HCT116 (cell line): ENCODE measurements around the gene DENND4A. TPM values are rescaled to one million over a fixed set of nuclear protein-coding genes. Genes with fewer than 3 reads are reported as not detected.

ENCODE experiments used
- ATAC-seq: fragments of 200-7000 bp; cut with Tn5 transposase; 2 replicates; pipeline ENCODE4 v1.9.1; 2020; ENCODE audit warnings: mild to moderate bottlenecking, moderate library complexity
- BruUV-seq: library from RNA; stranded (reverse); fragments of 400-500 nt; replicated peaks from 2 replicates; lab custom pipeline; 2021; lab: Mats Ljungman, UMichigan
- CTCF ChIA-PET: fragments of 300-600 bp; sonication (Branson Sonifier 250); formaldehyde crosslinking; loops from one replicate; lab custom pipeline; 2021; ENCODE audit warnings: antibody characterized with exemption; lab: Charles Lee
- POLR2A ChIA-PET: fragments of 300-600, 350-600 bp; sonication (Branson Sonifier 250); formaldehyde crosslinking; loops from one replicate; lab custom pipeline; 2021; ENCODE audit warnings: antibody characterized with exemption; lab: Charles Lee
- RAD21 ChIA-PET, 2 experiments: fragments of 300-600 bp; sonication (Branson Sonifier 250); formaldehyde crosslinking; loops; one replicate each; lab custom pipeline; 2023; ENCODE audit warnings: low total read pairs in 2 of 2; ENCODE audit not compliant: uncharacterized antibody in 2 of 2, unreplicated experiment in 2 of 2, low non-redundant PET in 1 of 2; lab: Charles Lee
- DNase-seq: peaks from one replicate; pipeline ENCODE4 v3.0.0-alpha.2; 2010; ENCODE audit warnings: low read depth, low spot score
- H2AFZ ChIP-seq: fragments of 200-600 bp; shearing (Covaris generic), sonication (generic); 2 replicates; pipeline ENCODE4 v1.6.1; 2017; ENCODE audit warnings: low read depth, mixed run types, mixed read lengths, antibody characterized with exemption, low read length; ENCODE audit not compliant: poor library complexity, severe bottlenecking
- H3K27ac ChIP-seq: 2 replicates; pipeline ENCODE4 v1.5.1; 2012; ENCODE audit warnings: low read depth, low read length
- H3K27me3 ChIP-seq: fragments of 200-600 bp; sonication (generic); 2 replicates; pipeline ENCODE4 v1.6.1; 2016; ENCODE audit warnings: mixed run types, low read length, mixed read lengths; ENCODE audit not compliant: insufficient read depth
- H3K36me3 ChIP-seq, 2 experiments: fragments of 200-500 bp in 1 of 2; fragments of 200-600 bp in 1 of 2; sonication (Bioruptor generic) in 1 of 2; sonication (generic) in 1 of 2; 2 replicates each; pipeline versions ENCODE4 v1.5.1 to v1.6.1; 2014 to 2016; ENCODE audit warnings: low read length in 2 of 2, inconsistent platforms in 1 of 2, mixed read lengths in 1 of 2, mixed run types in 1 of 2; ENCODE audit not compliant: insufficient read depth in 2 of 2, control insufficient read depth in 1 of 2
- H3K4me1 ChIP-seq, 2 experiments: fragments of 200-600 bp in 1 of 2; sonication (generic) in 1 of 2; 2 replicates each; pipeline versions ENCODE4 v1.5.1 to v1.6.1; 2012 to 2017; ENCODE audit warnings: low read length in 2 of 2, inconsistent platforms in 1 of 2, mild to moderate bottlenecking in 1 of 2, mixed read lengths in 1 of 2, mixed run types in 1 of 2, moderate library complexity in 1 of 2; ENCODE audit not compliant: insufficient read depth in 2 of 2, control insufficient read depth in 1 of 2
- H3K4me2 ChIP-seq: fragments of 200-600 bp; sonication (generic); 2 replicates; pipeline ENCODE4 v1.6.1; 2017; ENCODE audit warnings: mixed run types, low read length, mixed read lengths
- H3K4me3 ChIP-seq, 2 experiments: fragments of 200-600 bp in 1 of 2; sonication (generic) in 1 of 2; replicated peaks in 1 of 2; 2 replicates each; pipeline ENCODE4 v1.5.1; 2011 to 2016; ENCODE audit warnings: low read length in 2 of 2, control low read depth in 1 of 2, low read depth in 1 of 2, mild to moderate bottlenecking in 1 of 2, mixed read lengths in 1 of 2, mixed run types in 1 of 2
- H3K79me2 ChIP-seq: fragments of 200-600 bp; sonication (generic); 2 replicates; pipeline ENCODE4 v1.6.1; 2017; ENCODE audit warnings: mild to moderate bottlenecking, mixed run types, low read length, moderate library complexity, mixed read lengths; ENCODE audit not compliant: insufficient read depth
- H3K9ac ChIP-seq: fragments of 200-600 bp; sonication (generic); 2 replicates; pipeline ENCODE4 v1.6.1; 2016; ENCODE audit warnings: low read length, mixed read lengths
- H3K9me2 ChIP-seq: fragments of 200-600 bp; sonication (generic), shearing (Covaris generic); 2 replicates; pipeline ENCODE4 v1.6.1; 2017; ENCODE audit warnings: mixed run types, mild to moderate bottlenecking, moderate library complexity; ENCODE audit not compliant: insufficient read depth
- H3K9me3 ChIP-seq, 2 experiments: fragments of 200-500 bp in 1 of 2; fragments of 200-600 bp in 1 of 2; sonication (Bioruptor generic) in 1 of 2; sonication (generic) in 1 of 2; 2 replicates each; pipeline ENCODE4 v1.6.1; 2014 to 2017; ENCODE audit warnings: low read length in 2 of 2, mixed read lengths in 2 of 2, inconsistent platforms in 1 of 2, low read depth in 1 of 2, mild to moderate bottlenecking in 1 of 2, mixed run types in 1 of 2, moderate library complexity in 1 of 2; ENCODE audit not compliant: control insufficient read depth in 1 of 2, insufficient read depth in 1 of 2
- H4K20me1 ChIP-seq: fragments of 200-600 bp; sonication (generic), shearing (Covaris generic); 2 replicates; pipeline ENCODE4 v1.6.1; 2017; ENCODE audit warnings: mixed run types, mild to moderate bottlenecking, moderate library complexity; ENCODE audit not compliant: insufficient read depth
- CEBPB ChIP-seq: IDR thresholded peaks from 2 replicates; pipeline ENCODE4 v1.6.1; 2012; ENCODE audit warnings: low read depth
- CTCF ChIP-seq, 3 experiments: fragments of 200-600 bp in 1 of 3; sonication (generic) in 1 of 3; IDR thresholded peaks in 2 of 3; conservative IDR thresholded peaks in 1 of 3; 2 replicates each; pipeline ENCODE4 v1.5.1; 2012 to 2017; ENCODE audit warnings: low read depth in 2 of 3, low read length in 2 of 3, antibody characterized with exemption in 1 of 3, borderline replicate concordance in 1 of 3, control low read depth in 1 of 3, mild to moderate bottlenecking in 1 of 3, mixed read lengths in 1 of 3, mixed run types in 1 of 3, moderate library complexity in 1 of 3; ENCODE audit not compliant: insufficient read depth in 1 of 3
- ELF1 ChIP-seq: IDR thresholded peaks from 2 replicates; pipeline ENCODE4 v1.6.1; 2012; ENCODE audit warnings: low read depth, borderline replicate concordance
- EZH2 ChIP-seq: fragments of 200-600 bp; sonication (generic); IDR thresholded peaks from 2 replicates; pipeline ENCODE4 v1.6.1; 2017; ENCODE audit warnings: antibody characterized with exemption, mixed run types
- FOSL1 ChIP-seq: IDR thresholded peaks from 2 replicates; pipeline ENCODE4 v1.6.1; 2012; ENCODE audit warnings: low read depth
- JUND ChIP-seq: IDR thresholded peaks from 2 replicates; pipeline ENCODE4 v1.6.1; 2012
- MAX ChIP-seq: IDR thresholded peaks from 2 replicates; pipeline ENCODE4 v1.6.1; 2012
- POLR2A ChIP-seq: IDR thresholded peaks from 2 replicates; pipeline ENCODE4 v1.7.0; 2011; ENCODE audit warnings: borderline replicate concordance; ENCODE audit not compliant: insufficient read depth, insufficient read length; ENCODE audit errors: extremely low read depth
- POLR2AphosphoS5 ChIP-seq: IDR thresholded peaks from 2 replicates; pipeline ENCODE4 v1.6.1; 2011; ENCODE audit warnings: mild to moderate bottlenecking, low read depth, low read length, moderate library complexity
- RAD21 ChIP-seq: IDR thresholded peaks from 2 replicates; pipeline ENCODE4 v1.6.1; 2012; ENCODE audit warnings: low read depth, mild to moderate bottlenecking
- REST ChIP-seq: IDR thresholded peaks from 2 replicates; pipeline ENCODE4 v1.6.1; 2012; ENCODE audit warnings: low read depth
- SP1 ChIP-seq: IDR thresholded peaks from 2 replicates; pipeline ENCODE4 v1.6.1; 2012; ENCODE audit warnings: low read depth
- SRF ChIP-seq: IDR thresholded peaks from 2 replicates; pipeline ENCODE4 v1.6.1; 2012; ENCODE audit warnings: low read depth
- TCF7L2 ChIP-seq: IDR thresholded peaks from 2 replicates; pipeline ENCODE4 v1.7.0; 2011; ENCODE audit warnings: borderline replicate concordance, inconsistent platforms; ENCODE audit not compliant: insufficient read depth, insufficient read length; ENCODE audit errors: extremely low read depth
- ZBTB33 ChIP-seq: IDR thresholded peaks from 2 replicates; pipeline ENCODE4 v1.6.1; 2011; ENCODE audit warnings: mild to moderate bottlenecking, low read length, moderate library complexity; ENCODE audit not compliant: insufficient replicate concordance; ENCODE audit errors: extremely low read depth
- intact Hi-C: fragments of 100-400 bp; cut with micrococcal nuclease; formaldehyde crosslinking; loops from 2 replicates; pipeline ENCODE4 v1.10.0; 2022
- total RNA-seq: library from RNA; stranded (reverse); gene quantifications from one replicate; pipeline ENCODE4 v1.2.1, GENCODE V29; 2021; ENCODE audit not compliant: unreplicated experiment

The DENND4A gene
- total RNA-seq, 1 experiment from 2014 or later = 9.1 TPM

GRCh38 chr15:65792138-65792987 lies at the start of gene DENND4A (continued):
- TF ChIP-seq REST (no peak), MAX (peak; percentile 72)

GRCh38 chr15:65841121-65841930 lies 49.2 kb upstream of the DENND4A start:
- BruUV-seq = no TSS peak
- RAD21 ChIA-PET = no interaction called here
- Histone ChIP-seq H3K27me3 (no peaks in the 10 kb centered on the region), H3K9me2 (no peaks in the 10 kb centered on the region), H3K79me2 (no peaks in the 10 kb centered on the region), H3K4me3 (no peak overlapping the region), H3K9ac (no peak overlapping the region), H3K4me1 (no peaks in the 10 kb centered on the region), H3K27ac (no peak overlapping the region), H3K4me2 (no peak overlapping the region), H3K9me3 (no peaks in the 10 kb centered on the region), H4K20me1 (no peaks in the 10 kb centered on the region), H3K36me3 (no peaks in the 10 kb centered on the region), H2AFZ (no peak overlapping the region)
- POLR2A ChIA-PET = interaction anchor here (1.0 kb wide), 1 partner anchor 9 kb away, joined by 3 read pairs; no protein-coding TSS in a partner anchor
- DNase-seq = no peak
- intact Hi-C loops = no loop called here
- CTCF ChIA-PET = interaction anchor here (1.2 kb wide), 1 partner anchor 21 kb away, joined by 3 read pairs; no protein-coding TSS in a partner anchor
- ATAC-seq = no peak
- TF ChIP-seq FOSL1 (no peak), POLR2AphosphoS5 (no peak), SRF (no peak), EZH2 (no peak), RAD21 (no peak), POLR2A (no peak), CTCF (IDR thresholded peaks at IDR 0.05 in 2 of 3, conservative IDR thresholded peaks at IDR 0.05 in 1 of 3; ENCODE audit: borderline replicate concordance in 1 of 3, insufficient read depth in 1 of 3, low read depth in 2 of 3, low read length in 2 of 3) (no peak), ZBTB33 (no peak), SP1 (no peak), CEBPB (no peak), TCF7L2 (no peak), ELF1 (no peak), JUND (no peak)
